BE2C (cell line): ENCODE data around the gene TTLL11.

Experiments used
- DNase-seq: peaks from one replicate; pipeline ENCODE4 v3.0.0-alpha.2; 2020
- H3K27me3 ChIP-seq: fragments of 250-450 bp; sonication (Bioruptor Pico); 2 replicates; pipeline ENCODE4 v1.5.1; 2020; ENCODE audit warnings: mild to moderate bottlenecking
- H3K36me3 ChIP-seq: fragments of 250-450 bp; sonication (Bioruptor Pico); 2 replicates; pipeline ENCODE4 v1.5.1; 2020; ENCODE audit warnings: mild to moderate bottlenecking
- H3K4me1 ChIP-seq: fragments of 250-450 bp; sonication (Bioruptor Pico); 2 replicates; pipeline ENCODE4 v1.5.1; 2020
- H3K4me3 ChIP-seq: 2 replicates; pipeline ENCODE4 v1.5.1; 2011; ENCODE audit warnings: low read depth, low read length
- H3K9me3 ChIP-seq: fragments of 250-450 bp; sonication (Bioruptor Pico); 2 replicates; pipeline ENCODE4 v1.5.1; 2020
- CTCF ChIP-seq: IDR thresholded peaks from 2 replicates; pipeline ENCODE4 v1.5.1; 2012; ENCODE audit warnings: mild to moderate bottlenecking, low read depth, low read length

TTLL11 gene

GRCh38 chr9:121814594-121814993 lies 278.5 kb downstream of the TTLL11 start:
- Histone ChIP-seq H3K4me1 (peaks cover 4% of the 10 kb centered on the region), H3K36me3 (no peaks in the 10 kb centered on the region), H3K27me3 (no peaks in the 10 kb centered on the region), H3K4me3 (no peak overlapping the region), H3K9me3 (no peaks in the 10 kb centered on the region)
- DNase-seq, result no peak
- TF ChIP-seq CTCF, result no peak

- Histone ChIP-seq H3K36me3 (no peaks in the 10 kb centered on the region), H3K9me3 (no peaks in the 10 kb centered on the region), H3K27me3 (no peaks in the 10 kb centered on the region), H3K4me1 (no peaks in the 10 kb centered on the region), H3K4me3 (no peak overlapping the region)
- DNase-seq, result no peak
- TF ChIP-seq CTCF, result no peak
These were observed 279.4 kb downstream of the TTLL11 start for GRCh38 chr9:121813519-121814210.

GRCh38 chr9:121812159-121812735 lies 280.9 kb downstream of the TTLL11 start:
- Histone ChIP-seq H3K4me1 (no peaks in the 10 kb centered on the region), H3K27me3 (no peaks in the 10 kb centered on the region), H3K36me3 (no peaks in the 10 kb centered on the region), H3K9me3 (no peaks in the 10 kb centered on the region), H3K4me3 (no peak overlapping the region)
- DNase-seq, result no peak
- TF ChIP-seq CTCF, result no peak

GRCh38 chr9:121811751-121812150 lies 281.4 kb downstream of the TTLL11 start:
- H3K4me3 ChIP-seq, result no peak overlapping the region

DNA sequence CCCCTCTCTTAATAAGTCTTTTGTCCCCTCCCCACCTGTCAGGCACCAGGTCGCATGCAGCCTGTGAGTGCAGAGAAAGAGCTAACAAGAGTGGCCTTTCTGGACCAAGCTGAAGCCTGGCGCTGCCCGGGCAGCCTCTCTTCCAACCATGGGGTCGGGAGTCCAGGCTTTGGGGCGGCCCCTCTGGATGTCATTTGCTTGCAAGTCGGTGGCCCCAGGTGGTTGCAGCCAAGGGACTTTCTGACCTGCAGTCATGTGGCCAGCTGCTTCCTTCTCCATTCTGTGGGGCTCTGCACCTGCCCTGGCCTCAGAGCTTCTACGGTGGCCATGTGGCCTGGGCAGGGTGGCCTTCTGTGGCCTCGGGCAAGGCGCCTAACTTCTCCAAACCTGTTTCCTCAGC lies 282.0 kb downstream of the TTLL11 start:
- no peak for TF ChIP-seq CTCF
- H3K4me3 ChIP-seq, result no peak overlapping the region
- no peaks in the 10 kb centered on the region for H3K36me3 ChIP-seq
- H3K4me1 ChIP-seq, result no peaks in the 10 kb centered on the region
- no peak for DNase-seq
- no peaks in the 10 kb centered on the region for H3K9me3 ChIP-seq
- H3K27me3 ChIP-seq, result no peaks in the 10 kb centered on the region

More at GRCh38 chr9:121811751-121812150, 281.4 kb downstream of the TTLL11 start:
- H3K4me1 ChIP-seq, result no peaks in the 10 kb centered on the region
- TF ChIP-seq CTCF, result no peak
- H3K9me3 ChIP-seq, result no peaks in the 10 kb centered on the region
- no peaks in the 10 kb centered on the region for H3K27me3 ChIP-seq
- H3K36me3 ChIP-seq, result no peaks in the 10 kb centered on the region
- no peak for DNase-seq

GRCh38 chr9:121810489-121810888 lies 282.6 kb downstream of the TTLL11 start:
- no peaks in the 10 kb centered on the region for H3K27me3 ChIP-seq
- no peaks in the 10 kb centered on the region for H3K9me3 ChIP-seq
- TF ChIP-seq CTCF, result no peak

More at GRCh38 chr9:121810489-121810888, 282.6 kb downstream of the TTLL11 start:
- Histone ChIP-seq H3K36me3 (no peaks in the 10 kb centered on the region), H3K4me3 (no peak overlapping the region), H3K4me1 (no peaks in the 10 kb centered on the region)
- DNase-seq, result no peak
